Parathyroid adenoma (tissue), 2 donors: ENCODE data around the gene SMAD7.

ENCODE experiments used
- H2AFZ ChIP-seq: fragments of 300-600 bp; sonication (generic); one replicate; pipeline ENCODE4 v1.7.0; 2017; ENCODE audit warnings: antibody characterized with exemption, mild to moderate bottlenecking
- H3K27ac ChIP-seq: fragments of 300-600 bp; sonication (generic); one replicate; pipeline ENCODE4 v1.7.0; 2017
- H3K27me3 ChIP-seq: fragments of 300-600 bp; sonication (generic); one replicate; pipeline ENCODE4 v1.7.0; 2017; ENCODE audit warnings: low read length; ENCODE audit not compliant: control insufficient read depth, insufficient read depth
- H3K36me3 ChIP-seq: fragments of 300-600 bp; sonication (generic); one replicate; pipeline ENCODE4 v1.7.0; 2017; ENCODE audit warnings: low read length; ENCODE audit not compliant: control insufficient read depth, insufficient read depth
- H3K4me1 ChIP-seq: fragments of 300-600 bp; sonication (generic); one replicate; pipeline ENCODE4 v1.7.0; 2017; ENCODE audit warnings: control low read depth
- H3K4me2 ChIP-seq: fragments of 300-600 bp; sonication (generic); one replicate; pipeline ENCODE4 v1.7.0; 2017; ENCODE audit warnings: low read length
- H3K4me3 ChIP-seq: fragments of 300-600 bp; sonication (generic); one replicate; pipeline ENCODE4 v1.7.0; 2017; ENCODE audit warnings: low read depth, low read length
- H3K79me2 ChIP-seq: fragments of 300-600 bp; sonication (generic); one replicate; pipeline ENCODE4 v1.7.0; 2017; ENCODE audit warnings: control low read depth
- H3K9ac ChIP-seq: fragments of 300-600 bp; sonication (generic); one replicate; pipeline ENCODE4 v1.7.0; 2017; ENCODE audit warnings: mild to moderate bottlenecking
- H3K9me3 ChIP-seq: fragments of 300-600 bp; sonication (generic); one replicate; pipeline ENCODE4 v1.7.0; 2017; ENCODE audit warnings: low read length; ENCODE audit not compliant: control insufficient read depth
- CTCF ChIP-seq: fragments of 300-600 bp; sonication (generic); IDR thresholded peaks from one replicate; pipeline ENCODE4 v1.7.0; 2017; ENCODE audit warnings: antibody characterized with exemption, mild to moderate bottlenecking
- donor health status: primary hyperparathyroidism.

SMAD7 gene

GRCh38 chr18:48954886-48955819 is 4.4 kb upstream of the SMAD7 start:
- Histone ChIP-seq H3K9me3 (no peaks in the 10 kb centered on the region), H3K9ac (no peak overlapping the region), H3K27ac (peak overlapping the region; percentile 89), H2AFZ (peak overlapping the region; percentile 65), H3K4me2 (peak overlapping the region; percentile 29), H3K4me1 (peaks cover 21% of the 10 kb centered on the region), H3K79me2 (peaks cover 2% of the 10 kb centered on the region), H3K36me3 (no peaks in the 10 kb centered on the region), H3K4me3 (peak overlapping the region; percentile 25), H3K27me3 (no peaks in the 10 kb centered on the region)
- no peak for TF ChIP-seq CTCF

GRCh38 chr18:48953104-48953706 is 2.4 kb upstream of the SMAD7 start:
- Histone ChIP-seq H3K4me2 (peak overlapping the region; percentile 99), H3K27ac (peak overlapping the region; percentile 100), H2AFZ (peak overlapping the region; percentile 97), H3K4me1 (peaks cover 21% of the 10 kb centered on the region), H3K9ac (peak overlapping the region; percentile 98), H3K36me3 (no peaks in the 10 kb centered on the region), H3K27me3 (no peaks in the 10 kb centered on the region), H3K9me3 (no peaks in the 10 kb centered on the region), H3K4me3 (peak overlapping the region; percentile 84), H3K79me2 (peaks cover 14% of the 10 kb centered on the region)
- no peak for TF ChIP-seq CTCF

- no peaks in the 10 kb centered on the region for H3K9me3 ChIP-seq
- H3K4me2 ChIP-seq, result peak overlapping the region; percentile 99
- peak overlapping the region; percentile 100 for H3K27ac ChIP-seq
These were observed 1.7 kb upstream of the SMAD7 start for GRCh38 chr18:48952287-48953103.

More at GRCh38 chr18:48952287-48953103, 1.7 kb upstream of the SMAD7 start:
- Histone ChIP-seq H3K9ac (peak overlapping the region; percentile 98), H2AFZ (peak overlapping the region; percentile 97), H3K79me2 (peaks cover 19% of the 10 kb centered on the region), H3K4me1 (peaks cover 23% of the 10 kb centered on the region), H3K27me3 (no peaks in the 10 kb centered on the region), H3K4me3 (peak overlapping the region; percentile 84), H3K36me3 (no peaks in the 10 kb centered on the region)
- TF ChIP-seq CTCF, result no peak
